Activated naive CD4-positive, alpha-beta T cell treated with anti-CD3 and anti-CD28 coated beads for 36 hours (primary cell): Measurements from ENCODE around the gene PRUNE2. TPM values are rescaled to one million over a fixed set of nuclear protein-coding genes. Genes with fewer than 3 reads are reported as not detected.
"Not testable (repeated sequence)": the region's sequence is repeated elsewhere in the genome, so short reads cannot be mapped to it uniquely, and the experiment has no call there.

Experiments
- CTCF ChIA-PET: fragments of 350-600 bp; sonication (Branson Sonifier 250); formaldehyde crosslinking; loops from one replicate; lab custom pipeline; 2021; ENCODE audit warnings: antibody characterized with exemption; lab: Charles Lee
- DNase-seq: peaks from one replicate; pipeline ENCODE4 v3.0.0-alpha.2; 2020
- H3K27ac Mint-ChIP-seq: one replicate; pipeline ENCODE4 v1.8.0; 2021; ENCODE audit warnings: mild to moderate bottlenecking, mixed read lengths
- H3K27me3 Mint-ChIP-seq: one replicate; pipeline ENCODE4 v1.8.0; 2021; ENCODE audit warnings: low read depth, mixed read lengths
- H3K36me3 Mint-ChIP-seq: one replicate; pipeline ENCODE4 v1.8.0; 2021; ENCODE audit warnings: low read depth, mixed read lengths
- H3K4me1 Mint-ChIP-seq: one replicate; pipeline ENCODE4 v1.8.0; 2021; ENCODE audit warnings: low read depth, mixed read lengths
- H3K4me3 Mint-ChIP-seq: one replicate; pipeline ENCODE4 v1.8.0; 2021; ENCODE audit warnings: mild to moderate bottlenecking, moderate library complexity, mixed read lengths
- H3K9me3 Mint-ChIP-seq: one replicate; pipeline ENCODE4 v1.8.0; 2021; ENCODE audit warnings: mixed read lengths
- intact Hi-C: fragments of 100-400 bp; cut with micrococcal nuclease; formaldehyde crosslinking; loops from one replicate; pipeline ENCODE4 v1.15.1; 2023
- total RNA-seq, 2 experiments: library from RNA; stranded (reverse); gene quantifications; one replicate each; pipeline ENCODE4 v1.2.3, GENCODE V29; 2021

Gene PRUNE2, protein sequence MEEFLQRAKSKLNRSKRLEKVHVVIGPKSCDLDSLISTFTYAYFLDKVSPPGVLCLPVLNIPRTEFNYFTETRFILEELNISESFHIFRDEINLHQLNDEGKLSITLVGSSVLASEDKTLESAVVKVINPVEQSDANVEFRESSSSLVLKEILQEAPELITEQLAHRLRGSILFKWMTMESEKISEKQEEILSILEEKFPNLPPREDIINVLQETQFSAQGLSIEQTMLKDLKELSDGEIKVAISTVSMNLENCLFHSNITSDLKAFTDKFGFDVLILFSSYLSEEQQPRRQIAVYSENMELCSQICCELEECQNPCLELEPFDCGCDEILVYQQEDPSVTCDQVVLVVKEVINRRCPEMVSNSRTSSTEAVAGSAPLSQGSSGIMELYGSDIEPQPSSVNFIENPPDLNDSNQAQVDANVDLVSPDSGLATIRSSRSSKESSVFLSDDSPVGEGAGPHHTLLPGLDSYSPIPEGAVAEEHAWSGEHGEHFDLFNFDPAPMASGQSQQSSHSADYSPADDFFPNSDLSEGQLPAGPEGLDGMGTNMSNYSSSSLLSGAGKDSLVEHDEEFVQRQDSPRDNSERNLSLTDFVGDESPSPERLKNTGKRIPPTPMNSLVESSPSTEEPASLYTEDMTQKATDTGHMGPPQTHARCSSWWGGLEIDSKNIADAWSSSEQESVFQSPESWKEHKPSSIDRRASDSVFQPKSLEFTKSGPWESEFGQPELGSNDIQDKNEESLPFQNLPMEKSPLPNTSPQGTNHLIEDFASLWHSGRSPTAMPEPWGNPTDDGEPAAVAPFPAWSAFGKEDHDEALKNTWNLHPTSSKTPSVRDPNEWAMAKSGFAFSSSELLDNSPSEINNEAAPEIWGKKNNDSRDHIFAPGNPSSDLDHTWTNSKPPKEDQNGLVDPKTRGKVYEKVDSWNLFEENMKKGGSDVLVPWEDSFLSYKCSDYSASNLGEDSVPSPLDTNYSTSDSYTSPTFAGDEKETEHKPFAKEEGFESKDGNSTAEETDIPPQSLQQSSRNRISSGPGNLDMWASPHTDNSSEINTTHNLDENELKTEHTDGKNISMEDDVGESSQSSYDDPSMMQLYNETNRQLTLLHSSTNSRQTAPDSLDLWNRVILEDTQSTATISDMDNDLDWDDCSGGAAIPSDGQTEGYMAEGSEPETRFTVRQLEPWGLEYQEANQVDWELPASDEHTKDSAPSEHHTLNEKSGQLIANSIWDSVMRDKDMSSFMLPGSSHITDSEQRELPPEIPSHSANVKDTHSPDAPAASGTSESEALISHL (N-terminal part only)
- under 1 TPM in 1 of 2 experiments, not detected in 1; 0.38 TPM for total RNA-seq

DNA sequence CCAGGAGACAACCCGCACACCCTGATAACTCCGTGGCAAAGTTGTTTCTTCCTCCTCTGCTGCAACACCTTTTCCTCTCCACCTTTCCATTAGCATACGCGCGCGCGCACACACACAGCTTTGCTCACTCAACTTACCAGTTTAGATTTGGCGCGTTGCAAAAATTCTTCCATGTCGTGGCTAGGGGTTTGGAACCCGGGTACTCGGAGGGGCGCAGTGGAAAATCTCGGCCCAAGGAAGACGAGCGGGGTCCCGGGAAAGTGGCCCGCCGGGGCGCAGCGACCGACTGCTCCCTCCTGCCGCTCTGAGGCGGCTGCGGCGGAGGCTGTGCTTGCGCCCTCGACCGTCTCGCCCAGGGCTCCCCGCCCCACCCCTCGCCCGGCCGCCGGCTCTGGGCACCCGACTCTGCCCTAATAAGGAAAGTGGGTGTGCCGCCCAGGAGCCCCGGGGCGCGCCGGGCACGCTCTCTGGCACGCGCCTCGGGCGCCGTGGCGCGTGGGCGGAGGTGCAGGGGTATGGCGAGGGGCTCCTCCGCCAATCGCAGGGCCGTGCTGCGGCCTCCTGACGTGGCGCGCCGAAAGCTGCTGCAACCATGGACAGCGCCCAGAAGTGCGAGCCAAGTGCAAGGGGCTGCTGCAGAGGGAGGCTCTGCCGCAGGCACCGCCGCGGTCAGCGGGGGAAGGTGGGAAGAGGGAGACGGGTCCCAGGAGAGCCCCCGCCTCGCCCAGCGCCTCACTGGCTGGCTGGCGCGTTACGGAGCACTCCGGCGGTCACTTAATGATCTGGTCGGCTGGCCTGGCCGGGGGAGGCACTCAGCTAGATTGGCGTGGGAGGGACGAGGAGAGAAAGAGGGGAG is at the start of gene PRUNE2:
Gene PRUNE2 (minus strand): TSS at position 324 of the 856 bp plus-strand sequence. CDS start 151 bp downstream, at position 173.
- intact Hi-C loops = no loop called here
- H3K4me1 Mint-ChIP-seq = peaks cover 4% of the 10 kb centered on the region
- H3K27ac Mint-ChIP-seq = no peak within 1 kb of the TSS
- no peaks in the 10 kb centered on the region for H3K36me3 Mint-ChIP-seq
- no peaks in the 10 kb centered on the region for H3K9me3 Mint-ChIP-seq
- DNase-seq = peak; percentile 36
- H3K27me3 Mint-ChIP-seq = peaks cover 54% of the 10 kb centered on the region
- H3K4me3 Mint-ChIP-seq = no peak within 1 kb of the TSS
- CTCF ChIA-PET = interaction anchor here (0.6 kb wide), 1 partner anchor 218 kb away, joined by 3 read pairs; no protein-coding TSS in a partner anchor

DNA sequence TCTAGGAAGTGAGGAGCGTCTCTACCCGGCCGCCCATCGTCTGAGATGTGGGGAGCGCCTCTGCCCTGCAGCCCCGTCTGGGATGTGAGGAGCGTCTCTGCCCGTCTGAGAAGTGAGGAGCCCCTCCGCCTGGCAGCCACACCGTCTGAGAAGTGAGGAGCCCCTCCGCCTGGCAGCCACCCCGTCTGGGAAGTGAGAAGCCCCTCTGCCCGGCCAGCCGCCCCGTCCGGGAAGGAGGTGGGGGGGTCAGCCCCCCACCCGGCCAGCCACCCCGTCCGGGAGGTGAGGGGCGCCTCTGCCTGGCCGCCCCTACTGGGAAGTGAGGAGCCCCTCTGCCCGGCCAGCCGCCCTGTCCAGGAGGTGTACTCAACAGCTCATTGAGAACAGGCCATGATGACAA is 49.5 kb upstream of the PRUNE2 start:
- H3K36me3 Mint-ChIP-seq, H3K4me3 Mint-ChIP-seq, intact Hi-C loops, H3K9me3 Mint-ChIP-seq, H3K4me1 Mint-ChIP-seq, DNase-seq, H3K27ac Mint-ChIP-seq, CTCF ChIA-PET: not testable (repeated sequence)
- peaks cover 14% of the 10 kb centered on the region for H3K27me3 Mint-ChIP-seq

DNA sequence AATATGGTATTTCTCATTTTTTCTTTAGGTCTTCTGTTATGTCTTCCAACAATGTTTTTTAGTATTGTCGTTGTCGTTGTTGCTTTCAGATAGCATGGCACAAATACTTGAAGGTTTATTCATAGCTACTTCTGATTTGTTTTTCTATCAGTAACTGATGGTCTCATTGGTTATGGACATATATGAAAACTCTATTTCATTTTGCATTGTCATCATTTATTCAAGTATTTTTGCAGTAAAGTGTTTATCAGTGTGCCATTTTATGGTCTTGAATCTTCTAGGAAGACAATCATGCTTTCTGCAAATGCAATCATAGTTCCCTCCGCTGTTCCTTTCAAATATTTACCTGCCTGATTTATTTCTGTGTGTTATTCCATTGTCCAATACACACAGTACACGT is 44.0 kb upstream of the PRUNE2 start:
- CTCF ChIA-PET = no interaction called here
- intact Hi-C loops = no loop called here
- no peak overlapping the region for H3K27ac Mint-ChIP-seq
- no peaks in the 10 kb centered on the region for H3K36me3 Mint-ChIP-seq
- peaks cover 2% of the 10 kb centered on the region for H3K9me3 Mint-ChIP-seq
- H3K27me3 Mint-ChIP-seq = peaks cover 11% of the 10 kb centered on the region
- DNase-seq = no peak
- no peak overlapping the region for H3K4me3 Mint-ChIP-seq
- no peaks in the 10 kb centered on the region for H3K4me1 Mint-ChIP-seq

- H3K36me3 Mint-ChIP-seq = no peaks in the 10 kb centered on the region
- peaks cover 5% of the 10 kb centered on the region for H3K27me3 Mint-ChIP-seq
- H3K4me3 Mint-ChIP-seq = no peak overlapping the region
- no peak overlapping the region for H3K27ac Mint-ChIP-seq
- no peaks in the 10 kb centered on the region for H3K9me3 Mint-ChIP-seq
- CTCF ChIA-PET = no interaction called here
- no peaks in the 10 kb centered on the region for H3K4me1 Mint-ChIP-seq
- DNase-seq = no peak
- intact Hi-C loops = no loop called here
These were observed 38.1 kb upstream of the PRUNE2 start for GRCh38 chr9:76944011-76944410.

DNA sequence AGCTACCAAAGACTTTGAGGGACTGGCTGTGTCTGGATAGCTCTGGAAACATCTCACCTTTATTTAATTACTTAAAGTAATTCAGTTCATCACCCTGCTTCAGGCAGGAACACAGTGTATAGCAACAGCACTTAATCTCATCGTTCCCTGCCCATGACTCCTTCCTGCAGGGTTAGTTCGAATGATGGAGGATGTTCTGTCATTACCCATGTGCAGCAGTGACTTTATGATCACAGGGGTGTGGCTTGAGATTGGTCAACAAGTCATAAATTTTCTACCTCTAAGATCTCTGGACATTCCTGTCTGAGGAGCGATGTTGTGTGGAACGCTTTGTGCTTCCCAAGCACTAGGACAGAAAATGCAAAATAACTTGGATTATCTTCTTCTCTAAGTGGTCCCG is 37.1 kb upstream of the PRUNE2 start:
- Mint-ChIP-seq H3K9me3 (no peaks in the 10 kb centered on the region), H3K4me3 (no peak overlapping the region), H3K36me3 (no peaks in the 10 kb centered on the region), H3K4me1 (no peaks in the 10 kb centered on the region), H3K27me3 (peaks cover 5% of the 10 kb centered on the region), H3K27ac (no peak overlapping the region)
- DNase-seq = no peak
- CTCF ChIA-PET = no interaction called here
- intact Hi-C loops = no loop called here

- peak overlapping the region; percentile 11 for H3K27ac Mint-ChIP-seq
- H3K36me3 Mint-ChIP-seq = no peaks in the 10 kb centered on the region
- no peaks in the 10 kb centered on the region for H3K4me1 Mint-ChIP-seq
- intact Hi-C loops = no loop called here
- H3K27me3 Mint-ChIP-seq = no peaks in the 10 kb centered on the region
- CTCF ChIA-PET = no interaction called here
- H3K9me3 Mint-ChIP-seq = no peaks in the 10 kb centered on the region
- no peak for DNase-seq
- no peak overlapping the region for H3K4me3 Mint-ChIP-seq
These were observed 26.8 kb upstream of the PRUNE2 start for GRCh38 chr9:76932757-76933156.

- Mint-ChIP-seq H3K4me1 (no peaks in the 10 kb centered on the region), H3K9me3 (no peaks in the 10 kb centered on the region), H3K27ac (no peak overlapping the region), H3K4me3 (no peak overlapping the region), H3K36me3 (no peaks in the 10 kb centered on the region), H3K27me3 (no peaks in the 10 kb centered on the region)
- no peak for DNase-seq
- CTCF ChIA-PET = no interaction called here
- intact Hi-C loops = no loop called here
These were observed 26.4 kb upstream of the PRUNE2 start for GRCh38 chr9:76932265-76932664.

DNA sequence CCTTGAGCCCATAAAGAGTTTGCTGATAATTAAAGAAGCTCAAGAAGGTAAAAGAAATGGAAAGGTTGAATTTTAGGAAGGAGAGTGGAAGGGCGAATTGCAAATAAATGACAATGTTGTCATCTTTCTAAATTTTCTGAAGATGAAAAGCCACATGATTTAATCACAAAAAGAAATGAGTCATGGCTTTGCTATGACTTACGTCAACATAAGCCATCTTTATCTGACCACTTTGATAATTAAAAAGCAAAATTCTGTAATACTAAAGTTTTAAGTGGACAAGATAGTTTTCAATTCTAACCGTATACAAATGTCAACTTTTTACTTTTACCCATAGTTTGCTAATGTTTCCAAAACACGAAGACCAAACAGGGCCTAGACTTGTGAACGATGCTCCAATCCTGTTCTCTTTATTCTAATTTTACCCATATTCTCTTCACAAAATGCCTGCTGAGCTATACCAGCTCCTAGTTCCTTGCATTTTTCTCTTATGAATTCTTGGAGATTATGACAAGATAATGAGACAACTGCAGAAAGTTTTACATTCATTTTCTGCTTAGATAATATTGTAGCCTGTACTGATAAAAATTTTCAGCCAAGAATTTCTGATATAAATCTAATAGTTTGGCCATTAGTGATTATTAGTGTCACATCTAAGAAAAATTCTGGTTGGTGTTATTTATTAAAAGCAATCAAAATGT is 21.8 kb upstream of the PRUNE2 start:
- Mint-ChIP-seq H3K36me3 (no peaks in the 10 kb centered on the region), H3K9me3 (no peaks in the 10 kb centered on the region), H3K4me1 (no peaks in the 10 kb centered on the region), H3K27ac (no peak overlapping the region), H3K27me3 (no peaks in the 10 kb centered on the region), H3K4me3 (no peak overlapping the region)
- CTCF ChIA-PET = no interaction called here
- DNase-seq = no peak
- intact Hi-C loops = no loop called here

DNA sequence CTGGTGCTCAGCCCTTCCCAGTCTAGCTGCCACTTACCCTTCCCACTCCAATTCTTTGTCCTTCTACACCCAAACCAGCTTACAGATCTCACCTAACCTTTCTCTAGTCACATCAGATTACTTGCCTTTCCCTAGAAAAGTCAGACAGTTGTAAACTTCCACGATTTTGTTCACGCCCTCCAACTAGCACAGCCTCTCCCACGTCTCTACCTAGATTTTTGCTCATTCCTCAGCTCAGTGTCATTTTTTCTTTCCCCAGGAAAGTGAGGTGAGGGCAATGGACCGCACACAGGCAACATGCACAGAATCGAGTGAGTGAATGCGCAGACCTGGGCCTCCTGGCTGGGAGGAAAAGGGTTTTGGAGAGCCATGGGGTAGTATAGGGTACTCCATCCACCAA is 20.9 kb upstream of the PRUNE2 start:
- CTCF ChIA-PET = no interaction called here
- no peaks in the 10 kb centered on the region for H3K9me3 Mint-ChIP-seq
- H3K4me3 Mint-ChIP-seq = no peak overlapping the region
- H3K4me1 Mint-ChIP-seq = no peaks in the 10 kb centered on the region
- no peaks in the 10 kb centered on the region for H3K36me3 Mint-ChIP-seq
- DNase-seq = no peak
- no peak overlapping the region for H3K27ac Mint-ChIP-seq
- intact Hi-C loops = no loop called here
- H3K27me3 Mint-ChIP-seq = no peaks in the 10 kb centered on the region

GRCh38 chr9:76926324-76926741 is 20.4 kb upstream of the PRUNE2 start:
- Mint-ChIP-seq H3K4me3 (no peak overlapping the region), H3K27me3 (no peaks in the 10 kb centered on the region), H3K9me3 (no peaks in the 10 kb centered on the region), H3K27ac (no peak overlapping the region), H3K36me3 (no peaks in the 10 kb centered on the region), H3K4me1 (no peaks in the 10 kb centered on the region)
- intact Hi-C loops = no loop called here
- DNase-seq = no peak
- CTCF ChIA-PET = no interaction called here

DNA sequence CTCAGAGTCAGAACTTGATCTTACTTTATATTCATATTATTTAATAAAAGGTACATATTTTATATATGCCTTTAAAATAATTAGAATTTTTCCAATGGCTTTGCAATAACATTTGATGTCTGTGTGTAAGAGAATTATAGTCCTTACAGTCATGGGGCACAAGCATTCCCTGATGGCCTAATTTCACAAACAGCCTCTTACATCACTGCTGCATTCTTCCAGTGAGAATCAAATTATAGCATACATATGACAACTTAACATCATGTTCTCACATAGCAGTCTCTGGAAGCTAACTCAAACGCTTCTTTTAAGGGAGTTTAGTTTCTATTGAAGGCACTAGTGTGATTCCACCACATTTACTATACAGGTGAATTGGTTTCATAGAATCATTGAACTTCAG is 15.3 kb upstream of the PRUNE2 start:
- H3K27me3 Mint-ChIP-seq = peaks cover 2% of the 10 kb centered on the region
- no peaks in the 10 kb centered on the region for H3K36me3 Mint-ChIP-seq
- H3K4me3 Mint-ChIP-seq = no peak overlapping the region
- no peak for DNase-seq
- no peak overlapping the region for H3K27ac Mint-ChIP-seq
- intact Hi-C loops = no loop called here
- CTCF ChIA-PET = no interaction called here
- no peaks in the 10 kb centered on the region for H3K9me3 Mint-ChIP-seq
- no peaks in the 10 kb centered on the region for H3K4me1 Mint-ChIP-seq
